HG03139 (cell line): ENCODE measurements around the gene CYP4V2.

Experiments
- ATAC-seq: cut with Tn5 transposase; IDR thresholded peaks from one replicate; pipeline ENCODE4 v1.9.1; 2021; ENCODE audit not compliant: unreplicated experiment

CYP4V2 gene

DNA sequence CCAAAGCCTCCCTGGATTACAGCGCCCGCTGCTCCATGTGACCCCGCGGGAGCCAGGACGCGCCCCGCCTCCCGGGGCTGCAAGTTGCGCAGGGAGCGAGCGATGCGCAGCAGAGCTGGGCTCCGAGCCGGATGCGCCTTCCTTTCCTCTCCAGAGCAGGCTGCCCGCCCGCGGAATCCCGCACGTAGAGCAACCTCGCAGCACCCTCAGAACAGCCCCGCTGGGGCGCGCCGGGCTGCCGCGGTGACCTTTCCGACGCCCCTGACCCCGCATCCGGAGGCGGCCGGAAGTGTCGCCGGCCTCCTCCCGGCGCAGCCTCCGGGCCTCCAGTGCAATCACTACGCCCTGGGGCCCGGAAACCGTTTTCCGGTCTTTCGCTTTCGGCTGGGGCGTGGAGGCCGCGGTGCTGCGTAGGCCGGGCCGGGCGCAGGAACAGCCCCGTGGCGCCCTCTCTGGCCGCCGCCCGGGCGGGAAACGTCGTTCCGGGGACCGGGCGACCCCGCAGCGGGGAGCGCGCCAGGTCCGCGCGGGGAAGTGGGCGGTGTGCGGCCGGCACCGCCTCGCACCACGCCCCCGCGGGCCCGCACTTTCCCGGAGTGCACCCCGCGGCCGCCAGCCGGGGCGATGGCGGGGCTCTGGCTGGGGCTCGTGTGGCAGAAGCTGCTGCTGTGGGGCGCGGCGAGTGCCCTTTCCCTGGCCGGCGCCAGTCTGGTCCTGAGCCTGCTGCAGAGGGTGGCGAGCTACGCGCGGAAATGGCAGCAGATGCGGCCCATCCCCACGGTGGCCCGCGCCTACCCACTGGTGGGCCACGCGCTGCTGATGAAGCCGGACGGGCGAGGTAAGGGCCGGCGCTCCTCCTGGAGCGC is at the start of gene CYP4V2:
CYP4V2 (plus strand) TSS at position 368 of the 866 bp plus-strand sequence; CDS start at position 625, 257 bp downstream.
- peak; percentile 79 for ATAC-seq

GRCh38 chr4:186144198-186144945 is 47.0 kb upstream of the CYP4V2 start:
- peak; percentile 49 for ATAC-seq

DNA sequence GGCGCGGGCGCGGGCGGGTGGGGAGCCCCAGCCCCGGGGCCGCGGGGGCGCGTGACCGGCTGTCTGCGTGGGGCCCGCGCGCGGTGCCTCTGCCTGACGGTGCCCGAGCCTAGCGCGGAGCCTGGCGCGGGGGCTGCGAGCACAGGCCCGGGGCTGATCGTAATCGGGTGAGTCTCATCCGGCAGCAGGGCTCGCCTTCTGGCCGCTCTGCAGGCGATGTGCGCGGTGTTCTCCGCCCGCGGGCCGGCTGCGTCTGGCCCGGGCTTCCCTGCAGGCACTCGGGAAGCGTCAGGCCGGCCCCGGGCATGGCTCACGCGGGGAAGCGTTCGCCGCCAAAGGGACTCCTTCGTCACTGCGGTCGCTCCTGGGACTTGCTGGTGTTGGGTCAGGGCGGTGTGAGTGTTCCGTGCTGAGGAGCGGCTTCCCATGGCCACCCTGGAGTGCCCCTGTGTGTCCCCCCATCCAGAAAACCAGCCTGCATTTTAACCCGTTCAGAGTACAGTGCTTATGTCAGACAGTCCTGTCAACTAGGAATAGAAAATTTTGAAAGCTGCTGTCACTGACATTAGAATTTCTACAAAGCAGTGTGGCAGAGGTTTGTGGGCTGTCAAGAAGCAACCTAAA is 46.3 kb upstream of the CYP4V2 start:
- peak; percentile 40 for ATAC-seq

GRCh38 chr4:186146458-186146857 is 44.9 kb upstream of the CYP4V2 start:
- ATAC-seq = no peak

GRCh38 chr4:186148336-186148975 is 42.9 kb upstream of the CYP4V2 start:
- no peak for ATAC-seq

DNA sequence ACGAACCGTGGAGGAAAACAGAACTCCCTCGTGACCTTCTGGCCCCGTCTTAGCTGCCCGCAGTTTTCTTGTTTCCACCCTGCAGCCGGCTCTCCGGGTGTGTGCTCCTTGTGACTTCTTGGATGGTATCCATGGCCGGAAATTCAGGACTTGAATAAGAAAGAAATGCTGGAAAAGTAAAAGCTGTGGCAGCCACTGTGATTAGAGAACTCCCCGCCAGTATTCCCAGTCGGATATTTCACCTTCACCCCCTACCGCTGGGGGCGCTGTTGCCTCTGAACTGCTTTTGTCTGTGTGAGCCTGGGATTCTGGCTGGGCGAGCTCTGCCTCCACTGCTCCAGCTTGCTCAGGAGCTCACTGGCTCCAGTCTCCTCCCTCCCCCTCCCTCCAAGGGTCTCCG is 41.5 kb upstream of the CYP4V2 start:
- ATAC-seq = no peak

- no peak for ATAC-seq
Measured at GRCh38 chr4:186150926-186151325, 40.4 kb upstream of the CYP4V2 start.

DNA sequence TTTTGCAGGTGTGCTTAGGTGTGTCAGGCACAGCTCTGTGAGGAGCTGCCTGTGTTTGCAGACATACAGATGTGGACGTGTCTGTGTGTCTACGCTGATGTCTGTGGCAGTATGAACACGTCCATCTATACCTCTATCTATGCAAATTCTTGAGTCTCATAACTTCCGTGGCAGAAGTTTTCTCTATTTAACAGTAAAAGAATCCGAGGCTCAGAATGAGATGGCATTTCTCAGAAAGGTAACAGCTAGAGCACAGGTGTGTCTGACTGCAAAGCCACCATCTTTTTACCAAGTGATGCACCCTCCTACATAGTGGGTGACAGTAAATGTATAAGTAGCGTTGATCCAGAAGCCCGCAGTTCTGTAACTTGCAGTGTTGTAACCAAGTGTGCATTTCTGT is 39.9 kb upstream of the CYP4V2 start:
- ATAC-seq = no peak

DNA sequence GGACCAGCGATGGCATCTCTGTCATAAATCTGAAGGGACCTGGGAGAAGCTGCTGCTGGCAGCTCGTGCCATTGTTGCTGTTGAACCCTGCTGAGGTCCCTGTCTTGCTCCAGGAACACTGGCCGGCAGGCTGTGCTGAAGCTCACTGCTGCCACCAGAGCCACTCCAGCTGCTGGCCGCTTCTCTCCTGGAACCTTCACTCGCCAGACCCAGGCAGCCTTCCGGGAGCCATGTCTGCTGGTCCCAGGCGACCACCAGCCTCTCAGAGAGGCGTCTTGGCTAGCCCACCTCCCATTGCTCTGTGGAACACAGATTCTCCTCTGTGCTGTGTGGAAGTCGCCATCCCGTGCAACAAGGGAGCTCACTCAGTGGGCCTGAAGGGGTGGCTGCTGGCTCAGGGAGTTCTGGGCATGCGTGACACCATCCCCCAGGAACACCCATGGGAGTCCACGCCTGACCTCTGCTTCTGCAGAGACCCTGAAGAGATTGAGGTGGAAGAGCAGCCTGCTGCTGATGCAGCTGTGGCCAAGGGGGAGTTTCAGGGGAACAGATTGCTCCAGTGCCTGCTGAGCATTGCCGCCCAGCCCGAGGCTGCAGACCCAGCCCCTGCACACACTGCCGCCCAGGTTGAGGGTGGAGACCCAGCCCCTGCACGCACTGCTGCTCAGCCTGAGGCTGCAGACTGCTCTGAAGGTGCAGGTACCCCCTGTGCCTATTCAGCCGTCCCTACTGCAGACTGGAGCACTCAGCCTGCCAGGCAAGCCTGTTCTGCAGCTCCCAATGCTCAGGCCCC is 33.1 kb upstream of the CYP4V2 start:
- ATAC-seq = no peak

DNA sequence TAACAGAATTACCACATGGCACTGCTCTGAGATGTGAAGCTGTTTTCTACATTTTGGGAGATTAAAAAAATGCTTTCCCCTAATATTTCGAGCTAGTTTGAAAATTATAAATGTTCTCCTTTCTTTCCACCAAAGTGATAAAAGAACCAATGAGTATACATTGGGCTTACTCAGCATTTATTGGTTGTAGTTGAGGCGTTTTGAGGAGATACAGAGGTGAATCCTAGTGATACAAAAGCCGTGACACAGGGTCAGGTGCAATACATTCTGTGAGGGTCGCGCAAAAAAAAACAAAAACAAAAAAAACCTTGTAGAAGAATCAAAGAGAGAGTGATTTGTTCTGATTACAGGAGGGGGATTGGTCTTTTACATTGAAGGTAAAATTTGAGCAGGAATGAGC is 32.4 kb upstream of the CYP4V2 start:
- no peak for ATAC-seq

DNA sequence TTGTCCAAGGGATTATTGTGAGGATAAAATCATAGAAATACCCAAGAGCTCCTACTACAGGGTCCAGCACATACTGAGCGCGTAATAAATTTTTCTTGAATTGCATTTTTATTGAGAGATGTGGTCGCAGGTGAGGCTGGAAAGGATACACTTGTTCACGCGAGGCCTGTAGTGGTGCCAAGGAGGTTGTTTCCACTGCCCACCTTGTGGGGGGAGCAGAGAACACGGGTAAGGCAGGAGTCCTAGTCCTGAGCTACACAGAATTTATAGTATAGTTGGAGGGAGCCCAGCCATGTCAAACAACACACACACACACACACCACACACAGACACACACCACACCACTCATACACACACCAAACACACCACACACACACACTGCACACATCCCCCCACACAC is 31.8 kb upstream of the CYP4V2 start:
- no peak for ATAC-seq

- ATAC-seq = peak; percentile 89
Measured at GRCh38 chr4:186161138-186161537, 30.2 kb upstream of the CYP4V2 start.

- ATAC-seq = no peak
Measured at GRCh38 chr4:186166852-186167512, 24.4 kb upstream of the CYP4V2 start.

DNA sequence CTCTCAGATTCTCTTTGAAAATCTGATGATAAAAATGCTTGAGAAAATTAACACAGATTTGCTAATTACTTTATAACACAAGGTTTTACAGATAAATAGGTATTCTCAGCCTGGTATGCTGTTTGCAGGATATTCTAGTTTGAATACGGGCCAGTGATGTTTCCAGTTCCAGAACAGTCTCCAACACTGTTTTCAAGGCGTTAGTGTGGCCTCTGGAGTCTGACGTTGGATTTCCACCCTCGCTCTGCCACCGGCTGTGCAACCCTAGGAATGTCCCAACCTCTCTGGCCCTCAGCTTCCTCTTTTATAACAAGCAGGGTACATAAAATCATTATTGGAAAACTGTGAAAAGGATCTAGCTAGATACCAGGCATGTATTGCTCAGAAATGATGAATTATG is 23.8 kb upstream of the CYP4V2 start:
- ATAC-seq = no peak

GRCh38 chr4:186168750-186169149 is 22.6 kb upstream of the CYP4V2 start:
- no peak for ATAC-seq

GRCh38 chr4:186169333-186169944 is 21.9 kb upstream of the CYP4V2 start:
- ATAC-seq = no peak

- ATAC-seq = no peak
Measured at GRCh38 chr4:186169945-186170802, 21.2 kb upstream of the CYP4V2 start.

DNA sequence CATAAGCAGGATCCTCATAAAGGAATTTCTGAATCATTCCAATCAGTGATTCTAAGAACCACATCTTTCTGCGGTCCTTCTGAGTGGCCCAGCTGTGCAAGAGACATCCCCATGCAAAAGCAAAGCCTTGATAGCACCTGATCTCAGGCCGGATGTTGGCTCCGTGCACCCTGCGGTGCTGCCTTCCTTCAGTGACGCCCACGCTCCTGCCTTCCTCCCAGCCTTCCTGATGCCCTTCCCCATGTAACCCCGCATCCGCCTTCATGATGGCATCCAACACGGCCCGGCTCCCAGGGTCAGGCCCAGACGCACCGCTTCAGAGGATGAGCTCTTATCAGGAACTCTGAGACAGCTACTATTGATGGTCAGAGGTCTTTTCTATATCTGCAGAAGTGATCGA is 20.4 kb upstream of the CYP4V2 start:
- no peak for ATAC-seq

DNA sequence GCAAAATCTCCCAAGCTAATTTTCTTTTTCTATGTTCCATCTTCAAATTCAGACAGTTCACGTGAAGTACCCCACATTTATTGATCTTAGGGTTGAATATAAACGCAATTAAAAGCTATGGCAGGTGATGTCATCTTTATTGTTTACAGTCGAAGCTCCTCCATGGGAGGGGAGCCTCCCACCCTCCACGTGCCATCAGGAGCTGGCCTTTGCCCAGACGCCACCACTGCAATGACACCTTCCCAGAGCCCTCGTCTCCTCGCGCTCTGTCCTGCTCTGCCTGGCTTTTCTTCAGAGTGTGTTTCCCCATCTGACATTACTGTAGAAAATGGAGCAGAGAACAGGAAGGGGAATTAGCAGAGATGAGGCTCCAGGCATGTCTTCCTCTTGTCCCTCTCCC is 18.8 kb upstream of the CYP4V2 start:
- no peak for ATAC-seq
